HCT116 (cell line): ENCODE measurements around the gene RAD9A. TPM values are rescaled to one million over a fixed set of nuclear protein-coding genes. Genes with fewer than 3 reads are reported as not detected.

Experiments used
- ATAC-seq: fragments of 200-7000 bp; cut with Tn5 transposase; 2 replicates; pipeline ENCODE4 v1.9.1; 2020; ENCODE audit warnings: mild to moderate bottlenecking, moderate library complexity
- BruUV-seq: library from RNA; stranded (reverse); fragments of 400-500 nt; replicated peaks from 2 replicates; lab custom pipeline; 2021; lab: Mats Ljungman, UMichigan
- CTCF ChIA-PET: fragments of 300-600 bp; sonication (Branson Sonifier 250); formaldehyde crosslinking; loops from one replicate; lab custom pipeline; 2021; ENCODE audit warnings: antibody characterized with exemption; lab: Charles Lee
- POLR2A ChIA-PET: fragments of 300-600, 350-600 bp; sonication (Branson Sonifier 250); formaldehyde crosslinking; loops from one replicate; lab custom pipeline; 2021; ENCODE audit warnings: antibody characterized with exemption; lab: Charles Lee
- RAD21 ChIA-PET, 2 experiments: fragments of 300-600 bp; sonication (Branson Sonifier 250); formaldehyde crosslinking; loops; one replicate each; lab custom pipeline; 2023; ENCODE audit warnings: low total read pairs in 2 of 2; ENCODE audit not compliant: uncharacterized antibody in 2 of 2, unreplicated experiment in 2 of 2, low non-redundant PET in 1 of 2; lab: Charles Lee
- DNase-seq: peaks from one replicate; pipeline ENCODE4 v3.0.0-alpha.2; 2010; ENCODE audit warnings: low read depth, low spot score
- H2AFZ ChIP-seq: fragments of 200-600 bp; shearing (Covaris generic), sonication (generic); 2 replicates; pipeline ENCODE4 v1.6.1; 2017; ENCODE audit warnings: low read depth, mixed run types, mixed read lengths, antibody characterized with exemption, low read length; ENCODE audit not compliant: poor library complexity, severe bottlenecking
- H3K27ac ChIP-seq: 2 replicates; pipeline ENCODE4 v1.5.1; 2012; ENCODE audit warnings: low read depth, low read length
- H3K27me3 ChIP-seq: fragments of 200-600 bp; sonication (generic); 2 replicates; pipeline ENCODE4 v1.6.1; 2016; ENCODE audit warnings: mixed run types, low read length, mixed read lengths; ENCODE audit not compliant: insufficient read depth
- H3K36me3 ChIP-seq, 2 experiments: fragments of 200-500 bp in 1 of 2; fragments of 200-600 bp in 1 of 2; sonication (Bioruptor generic) in 1 of 2; sonication (generic) in 1 of 2; 2 replicates each; pipeline versions ENCODE4 v1.5.1 to v1.6.1; 2014 to 2016; ENCODE audit warnings: low read length in 2 of 2, inconsistent platforms in 1 of 2, mixed read lengths in 1 of 2, mixed run types in 1 of 2; ENCODE audit not compliant: insufficient read depth in 2 of 2, control insufficient read depth in 1 of 2
- H3K4me1 ChIP-seq, 2 experiments: fragments of 200-600 bp in 1 of 2; sonication (generic) in 1 of 2; 2 replicates each; pipeline versions ENCODE4 v1.5.1 to v1.6.1; 2012 to 2017; ENCODE audit warnings: low read length in 2 of 2, inconsistent platforms in 1 of 2, mild to moderate bottlenecking in 1 of 2, mixed read lengths in 1 of 2, mixed run types in 1 of 2, moderate library complexity in 1 of 2; ENCODE audit not compliant: insufficient read depth in 2 of 2, control insufficient read depth in 1 of 2
- H3K4me2 ChIP-seq: fragments of 200-600 bp; sonication (generic); 2 replicates; pipeline ENCODE4 v1.6.1; 2017; ENCODE audit warnings: mixed run types, low read length, mixed read lengths
- H3K4me3 ChIP-seq, 2 experiments: fragments of 200-600 bp in 1 of 2; sonication (generic) in 1 of 2; replicated peaks in 1 of 2; 2 replicates each; pipeline ENCODE4 v1.5.1; 2011 to 2016; ENCODE audit warnings: low read length in 2 of 2, control low read depth in 1 of 2, low read depth in 1 of 2, mild to moderate bottlenecking in 1 of 2, mixed read lengths in 1 of 2, mixed run types in 1 of 2
- H3K79me2 ChIP-seq: fragments of 200-600 bp; sonication (generic); 2 replicates; pipeline ENCODE4 v1.6.1; 2017; ENCODE audit warnings: mild to moderate bottlenecking, mixed run types, low read length, moderate library complexity, mixed read lengths; ENCODE audit not compliant: insufficient read depth
- H3K9ac ChIP-seq: fragments of 200-600 bp; sonication (generic); 2 replicates; pipeline ENCODE4 v1.6.1; 2016; ENCODE audit warnings: low read length, mixed read lengths
- H3K9me2 ChIP-seq: fragments of 200-600 bp; sonication (generic), shearing (Covaris generic); 2 replicates; pipeline ENCODE4 v1.6.1; 2017; ENCODE audit warnings: mixed run types, mild to moderate bottlenecking, moderate library complexity; ENCODE audit not compliant: insufficient read depth
- H3K9me3 ChIP-seq, 2 experiments: fragments of 200-500 bp in 1 of 2; fragments of 200-600 bp in 1 of 2; sonication (Bioruptor generic) in 1 of 2; sonication (generic) in 1 of 2; 2 replicates each; pipeline ENCODE4 v1.6.1; 2014 to 2017; ENCODE audit warnings: low read length in 2 of 2, mixed read lengths in 2 of 2, inconsistent platforms in 1 of 2, low read depth in 1 of 2, mild to moderate bottlenecking in 1 of 2, mixed run types in 1 of 2, moderate library complexity in 1 of 2; ENCODE audit not compliant: control insufficient read depth in 1 of 2, insufficient read depth in 1 of 2
- H4K20me1 ChIP-seq: fragments of 200-600 bp; sonication (generic), shearing (Covaris generic); 2 replicates; pipeline ENCODE4 v1.6.1; 2017; ENCODE audit warnings: mixed run types, mild to moderate bottlenecking, moderate library complexity; ENCODE audit not compliant: insufficient read depth
- ATF3 ChIP-seq: IDR thresholded peaks from 2 replicates; pipeline ENCODE4 v1.6.1; 2012
- CEBPB ChIP-seq: IDR thresholded peaks from 2 replicates; pipeline ENCODE4 v1.6.1; 2012; ENCODE audit warnings: low read depth
- CTCF ChIP-seq, 3 experiments: fragments of 200-600 bp in 1 of 3; sonication (generic) in 1 of 3; IDR thresholded peaks in 2 of 3; conservative IDR thresholded peaks in 1 of 3; 2 replicates each; pipeline ENCODE4 v1.5.1; 2012 to 2017; ENCODE audit warnings: low read depth in 2 of 3, low read length in 2 of 3, antibody characterized with exemption in 1 of 3, borderline replicate concordance in 1 of 3, control low read depth in 1 of 3, mild to moderate bottlenecking in 1 of 3, mixed read lengths in 1 of 3, mixed run types in 1 of 3, moderate library complexity in 1 of 3; ENCODE audit not compliant: insufficient read depth in 1 of 3
- EGR1 ChIP-seq: IDR thresholded peaks from 2 replicates; pipeline ENCODE4 v1.6.1; 2012; ENCODE audit warnings: low read depth
- EZH2 ChIP-seq: fragments of 200-600 bp; sonication (generic); IDR thresholded peaks from 2 replicates; pipeline ENCODE4 v1.6.1; 2017; ENCODE audit warnings: antibody characterized with exemption, mixed run types
- EZH2phosphoT487 ChIP-seq: fragments of 200-600 bp; IDR thresholded peaks from 2 replicates; pipeline ENCODE4 v1.6.1; 2018; ENCODE audit warnings: antibody characterized with exemption, borderline replicate concordance
- FOSL1 ChIP-seq: IDR thresholded peaks from 2 replicates; pipeline ENCODE4 v1.6.1; 2012; ENCODE audit warnings: low read depth
- JUND ChIP-seq: IDR thresholded peaks from 2 replicates; pipeline ENCODE4 v1.6.1; 2012
- SIN3A ChIP-seq: IDR thresholded peaks from 2 replicates; pipeline ENCODE4 v1.6.1; 2012; ENCODE audit warnings: low read depth
- YY1 ChIP-seq: IDR thresholded peaks from 2 replicates; pipeline ENCODE4 v1.6.1; 2011; ENCODE audit warnings: low read length, low read depth, moderate library complexity, mild to moderate bottlenecking; ENCODE audit not compliant: insufficient replicate concordance; ENCODE audit errors: extremely low read depth
- ZBTB33 ChIP-seq: IDR thresholded peaks from 2 replicates; pipeline ENCODE4 v1.6.1; 2011; ENCODE audit warnings: mild to moderate bottlenecking, low read length, moderate library complexity; ENCODE audit not compliant: insufficient replicate concordance; ENCODE audit errors: extremely low read depth
- ZFX ChIP-seq: fragments of 450-650 bp; IDR thresholded peaks from 2 replicates; pipeline ENCODE4 v1.6.1; 2017
- intact Hi-C: fragments of 100-400 bp; cut with micrococcal nuclease; formaldehyde crosslinking; loops from 2 replicates; pipeline ENCODE4 v1.10.0; 2022
- total RNA-seq: library from RNA; stranded (reverse); gene quantifications from one replicate; pipeline ENCODE4 v1.2.1, GENCODE V29; 2021; ENCODE audit not compliant: unreplicated experiment

Gene RAD9A
- total RNA-seq, 1 experiment from 2014 or later, result 49.8 TPM

GRCh38 chr11:67366546-67366945 is 25.2 kb upstream of the RAD9A start:
- H4K20me1 ChIP-seq, result no peaks in the 10 kb centered on the region
- POLR2A ChIA-PET, result no interaction called here
- peaks cover 45% of the 10 kb centered on the region for H3K79me2 ChIP-seq
- RAD21 ChIA-PET, result no interaction called here
- no peak overlapping the region for H3K9ac ChIP-seq
- DNase-seq, result no peak
- H3K4me2 ChIP-seq, result no peak overlapping the region
- H3K36me3 ChIP-seq, result peaks cover 0 to 12% of the 10 kb centered on the region in 2 experiments; a peak in 2 of 4 replicates
- no peaks in the 10 kb centered on the region for H3K9me3 ChIP-seq
- TF ChIP-seq ZBTB33 (no peak), ZFX (no peak), CEBPB (no peak), CTCF (IDR thresholded peaks at IDR 0.05 in 2 of 3, conservative IDR thresholded peaks at IDR 0.05 in 1 of 3; ENCODE audit: borderline replicate concordance in 1 of 3, insufficient read depth in 1 of 3, low read depth in 2 of 3, low read length in 2 of 3) (no peak), SIN3A (no peak), JUND (no peak), EZH2phosphoT487 (no peak), FOSL1 (no peak), EGR1 (no peak), YY1 (no peak), ATF3 (no peak), EZH2 (no peak)
- H2AFZ ChIP-seq, result no peak overlapping the region
- BruUV-seq, result no TSS peak
- H3K4me1 ChIP-seq, result peaks cover 9 to 55% of the 10 kb centered on the region in 2 experiments
- CTCF ChIA-PET, result no interaction called here
- H3K4me3 ChIP-seq, result no peak overlapping the region
- no peaks in the 10 kb centered on the region for H3K9me2 ChIP-seq
- no peak overlapping the region for H3K27ac ChIP-seq
- no peak for ATAC-seq
- intact Hi-C loops, result no loop called here
- H3K27me3 ChIP-seq, result no peaks in the 10 kb centered on the region
